ENCODE measurements around the gene AGPAT2. TPM values are rescaled to one million over a fixed set of nuclear protein-coding genes. Genes with fewer than 3 reads are reported as not detected.

Gene AGPAT2
- polyA plus RNA-seq, 1 of the 3 experiments (the other 2 are of a cell fraction), result 46.8 TPM

- Histone ChIP-seq H3K79me2 (ENCODE audit: insufficient read depth) (peaks cover 46% of the 10 kb centered on the region), H3K27ac (ENCODE audit: low read depth in 2 of 2, low read length in 1 of 2) (no peak overlapping the region; a peak in 1 of 4 replicates), H3K27me3 (ENCODE audit: insufficient read depth) (no peaks in the 10 kb centered on the region), H2AFZ (ENCODE audit: low read depth) (no peak overlapping the region), H3F3A (replicated peaks; ENCODE audit: insufficient read depth) (peaks cover 24% of the 10 kb centered on the region), H3K4me2 (no peak overlapping the region; the same call in 1 of the 2 replicates), H3K9me2 (no peaks in the 10 kb centered on the region), H3K9ac (no peak overlapping the region), H3K4me3 (ENCODE audit: low read depth in 2 of 2, low read length in 1 of 2) (no peak overlapping the region), H3K9me3 (no peaks in the 10 kb centered on the region), H4K20me1 (ENCODE audit: insufficient read depth) (peaks cover 70% of the 10 kb centered on the region), H3K4me1 (ENCODE audit: control insufficient read depth in 1 of 2, insufficient read depth in 2 of 2, low read depth in 1 of 2, low read length in 1 of 2) (peaks cover 10 to 25% of the 10 kb centered on the region in 2 experiments; a peak in 2 of 4 replicates), H3K36me3 (replicated peaks in 1 of 2; ENCODE audit: control insufficient read depth in 1 of 2, insufficient read depth in 2 of 2, low read length in 1 of 2) (peaks cover 25 to 38% of the 10 kb centered on the region in 2 experiments)
- no peak for DNase-seq
- WGBS (ENCODE audit: low lambda C conversion rate), result 93% methylated on average over 6 of the region's 8 CpGs
- CTCF ChIA-PET, result interaction anchor here (0.7 kb wide), 1 partner anchor 40 kb away, joined by 3 read pairs; no protein-coding TSS in a partner anchor
- POLR2A ChIA-PET, result interaction anchor here (1.0 kb wide), 1 partner anchor 10 kb away, joined by 6 read pairs; no protein-coding TSS in a partner anchor
- TF ChIP-seq IRF3 (IDR thresholded peaks at IDR 0.05; ENCODE audit: low read depth, low read length), result no peak
- no peak for TF ChIP-seq USF1 (IDR thresholded peaks at IDR 0.05; ENCODE audit: borderline replicate concordance, low read depth)
- no peak for TF ChIP-seq ELF1 (IDR thresholded peaks at IDR 0.05)
- no peak for TF ChIP-seq FOXM1 (IDR thresholded peaks at IDR 0.05; ENCODE audit: low read depth)
- no peak for TF ChIP-seq TEAD4 (IDR thresholded peaks at IDR 0.05; ENCODE audit: borderline replicate concordance, insufficient read depth)
- no peak for TF ChIP-seq FOSL2 (IDR thresholded peaks at IDR 0.05; ENCODE audit: borderline replicate concordance, low read depth)
- no peak for TF ChIP-seq CHD2 (IDR thresholded peaks at IDR 0.05; ENCODE audit: low read length, partially characterized antibody)
- no peak for TF ChIP-seq JUND (IDR thresholded peaks at IDR 0.05)
- TF ChIP-seq USF2 (IDR thresholded peaks at IDR 0.05; ENCODE audit: borderline replicate concordance, low read depth, low read length), result no peak
- no peak for TF ChIP-seq SIN3A (IDR thresholded peaks at IDR 0.05; ENCODE audit: borderline replicate concordance, low read depth, low read length)
- no peak for TF ChIP-seq EZH2phosphoT487 (IDR thresholded peaks at IDR 0.05; ENCODE audit: borderline replicate concordance, low read depth)
- TF ChIP-seq EP300 (IDR thresholded peaks at IDR 0.05; ENCODE audit: borderline replicate concordance in 1 of 2, low read depth in 1 of 2, low read length in 1 of 2), result no peak
- TF ChIP-seq MAX (IDR thresholded peaks at IDR 0.05; ENCODE audit: low read depth), result no peak
- TF ChIP-seq NFIC (IDR thresholded peaks at IDR 0.05; ENCODE audit: borderline replicate concordance), result no peak
- TF ChIP-seq SMC3 (IDR thresholded peaks at IDR 0.05; ENCODE audit: low read depth, low read length), result no peak
- no peak for TF ChIP-seq NRF1 (IDR thresholded peaks at IDR 0.05; ENCODE audit: low read depth, low read length)
- TF ChIP-seq MXI1 (IDR thresholded peaks at IDR 0.05; ENCODE audit: low read depth, low read length), result no peak
- no peak for TF ChIP-seq ZBTB33 (IDR thresholded peaks at IDR 0.05; ENCODE audit: borderline replicate concordance, low read depth)
These were observed 36.7 kb upstream of the AGPAT2 start for GRCh38 chr9:136723989-136724388.
